Right renal pelvis (tissue), 4 donors: ENCODE data around the gene STK17B. TPM values are rescaled to one million over a fixed set of nuclear protein-coding genes. Genes with fewer than 3 reads are reported as not detected.

Source experiments
- polyA plus RNA-seq, 4 donors: library from polyadenylated mRNA; unstranded; fragments of 120-200 nt; gene quantifications; one replicate each; pipeline ENCODE4 v1.2.1, GENCODE V29; 2013; ENCODE audit not compliant: insufficient read length in 4 of 4

The STK17B gene
- polyA plus RNA-seq, 4 donors: 10.9 to 14.1 (median 11.7) TPM

Other genes starting within 250 kb of the STK17B start
- 10 to 100 TPM in 1 of 4 donors, 1 to 10 TPM in 3; 6.5 to 10.2 (median 9.3) TPM for gene DNAH7, start 102.7 kb downstream of the STK17B start, polyA plus RNA-seq